HAP-1 (cell line): ENCODE data around the gene PPP2R5A.
"Not testable (repeated sequence)": the region's sequence is repeated elsewhere in the genome, so short reads cannot be mapped to it uniquely, and the experiment has no call there.

Source experiments
- DNase-seq, 2 experiments: peaks; one replicate each; pipeline ENCODE4 v3.0.0-alpha.2; 2016 to 2020; ENCODE audit warnings: low spot score in 2 of 2
- H3K27me3 ChIP-seq: fragments of 250-450 bp; sonication (Bioruptor Pico); 2 replicates; pipeline ENCODE4 v1.5.1; 2020; ENCODE audit warnings: low read depth, mild to moderate bottlenecking, moderate library complexity
- H3K36me3 ChIP-seq: fragments of 250-450 bp; sonication (Bioruptor Pico); replicated peaks from 2 replicates; pipeline ENCODE4 v1.5.1; 2020; ENCODE audit warnings: mild to moderate bottlenecking
- H3K4me1 ChIP-seq: fragments of 250-450 bp; sonication (Bioruptor Pico); 2 replicates; pipeline ENCODE4 v1.5.1; 2020; ENCODE audit warnings: mild to moderate bottlenecking
- H3K4me3 ChIP-seq: fragments of 250-450 bp; sonication (Bioruptor Pico); 2 replicates; pipeline ENCODE4 v1.5.1; 2020; ENCODE audit warnings: mild to moderate bottlenecking, moderate library complexity
- H3K9me3 ChIP-seq: fragments of 250-450 bp; sonication (Bioruptor Pico); 2 replicates; pipeline ENCODE4 v1.5.1; 2020; ENCODE audit warnings: mild to moderate bottlenecking, moderate library complexity
- in situ Hi-C: fragments of 300-500 bp; cut with MboI; formaldehyde crosslinking; loops from 3 replicates; pipeline ENCODE4 v1.14.3; 2020; ENCODE audit warnings: low sequenced_read_pairs, inconsistent platforms, mixed read lengths

Gene PPP2R5A

GRCh38 chr1:212364985-212365384, 79.8 kb downstream of the PPP2R5A start:
- Histone ChIP-seq H3K9me3 (no peaks in the 10 kb centered on the region), H3K4me1 (no peaks in the 10 kb centered on the region), H3K27me3 (no peaks in the 10 kb centered on the region), H3K36me3 (peaks cover 41% of the 10 kb centered on the region), H3K4me3 (no peak overlapping the region)
- in situ Hi-C loops = loop anchor here (25.0 kb wide), 1 partner anchor 678 kb away; the partner anchor contains the start of gene NEK2
- no peak for DNase-seq

DNA sequence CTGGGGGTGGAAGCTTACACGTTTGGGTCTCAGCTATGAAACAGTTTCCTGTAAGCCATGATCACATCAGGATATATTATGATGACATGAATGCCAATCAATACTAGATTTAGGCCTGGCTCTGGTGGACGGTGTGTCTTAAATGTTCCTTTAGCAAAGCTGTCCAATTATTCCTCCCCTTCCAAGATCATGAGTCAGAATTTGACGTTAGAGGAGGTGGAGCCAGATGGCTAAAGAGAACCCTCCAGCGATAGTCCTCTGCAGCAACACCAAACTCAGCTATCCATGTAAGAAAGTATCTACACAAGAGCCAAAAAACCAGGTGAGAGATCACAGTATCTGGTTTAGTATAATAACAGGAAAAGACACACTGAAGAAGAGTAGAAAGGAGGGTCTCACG, 81.7 kb downstream of the PPP2R5A start:
- H3K9me3 ChIP-seq = no peaks in the 10 kb centered on the region
- H3K4me3 ChIP-seq = no peak overlapping the region
- in situ Hi-C loops = loop anchor here (25.0 kb wide), 1 partner anchor 680 kb away; the partner anchor contains the start of gene NEK2
- H3K36me3 ChIP-seq = peaks cover 27% of the 10 kb centered on the region
- no peaks in the 10 kb centered on the region for H3K4me1 ChIP-seq
- H3K27me3 ChIP-seq = no peaks in the 10 kb centered on the region
- DNase-seq = no peak

GRCh38 chr1:212367474-212368072, 82.4 kb downstream of the PPP2R5A start:
- Histone ChIP-seq H3K4me3 (no peak overlapping the region), H3K27me3 (no peaks in the 10 kb centered on the region), H3K4me1 (no peaks in the 10 kb centered on the region), H3K36me3 (peaks cover 24% of the 10 kb centered on the region), H3K9me3 (no peaks in the 10 kb centered on the region)
- in situ Hi-C loops = loop anchor here (25.0 kb wide), 1 partner anchor 680 kb away; the partner anchor contains the start of gene NEK2
- no peak for DNase-seq

- Histone ChIP-seq H3K4me1 (no peaks in the 10 kb centered on the region), H3K27me3 (no peaks in the 10 kb centered on the region), H3K36me3 (peaks cover 24% of the 10 kb centered on the region), H3K4me3 (no peak overlapping the region), H3K9me3 (no peaks in the 10 kb centered on the region)
- DNase-seq = peak; percentile 58 to 71
- in situ Hi-C loops = loop anchor here (25.0 kb wide), 1 partner anchor 681 kb away; the partner anchor contains the start of gene NEK2
These were observed 82.9 kb downstream of the PPP2R5A start for GRCh38 chr1:212368073-212368484.

DNA sequence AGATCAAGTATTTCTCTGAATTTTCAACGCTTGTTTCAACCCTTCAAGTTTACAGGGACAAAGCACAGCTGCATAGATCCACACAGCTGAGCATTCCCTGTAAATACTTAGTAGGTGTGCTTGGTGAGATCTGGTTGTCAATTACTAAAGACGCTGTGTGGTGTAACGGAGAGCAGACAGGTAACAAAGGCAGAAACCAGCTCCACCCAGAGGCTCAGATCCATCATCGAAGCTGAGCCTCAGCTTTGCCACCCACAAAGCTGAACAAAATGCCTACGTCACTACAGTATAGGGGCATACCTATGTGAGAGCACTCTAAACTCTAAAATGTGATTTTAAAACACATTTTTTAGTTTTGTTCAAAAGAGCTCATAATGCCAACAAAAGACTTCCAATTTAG, 90.8 kb downstream of the PPP2R5A start:
- Histone ChIP-seq H3K27me3 (no peaks in the 10 kb centered on the region), H3K9me3 (peaks cover 2% of the 10 kb centered on the region; the same call in 1 of the 2 replicates), H3K4me3 (no peak overlapping the region), H3K4me1 (no peaks in the 10 kb centered on the region), H3K36me3 (peaks cover 38% of the 10 kb centered on the region)
- DNase-seq = no peak
- in situ Hi-C loops = no loop called here

GRCh38 chr1:212377644-212378043, 92.4 kb downstream of the PPP2R5A start:
- in situ Hi-C loops = no loop called here
- Histone ChIP-seq H3K9me3 (peaks cover 2% of the 10 kb centered on the region; the same call in 1 of the 2 replicates), H3K4me1 (no peaks in the 10 kb centered on the region), H3K27me3 (no peaks in the 10 kb centered on the region), H3K4me3 (no peak overlapping the region), H3K36me3 (peaks cover 38% of the 10 kb centered on the region)
- no peak for DNase-seq

GRCh38 chr1:212379366-212379765, 94.2 kb downstream of the PPP2R5A start:
- in situ Hi-C loops = no loop called here
- Histone ChIP-seq H3K36me3 (peaks cover 44% of the 10 kb centered on the region), H3K4me1 (no peaks in the 10 kb centered on the region), H3K4me3 (no peak overlapping the region), H3K9me3 (no peaks in the 10 kb centered on the region), H3K27me3 (no peaks in the 10 kb centered on the region)
- no peak for DNase-seq

- Histone ChIP-seq H3K4me3 (no peak overlapping the region), H3K36me3 (peaks cover 48% of the 10 kb centered on the region), H3K4me1 (no peaks in the 10 kb centered on the region), H3K27me3 (no peaks in the 10 kb centered on the region), H3K9me3 (no peaks in the 10 kb centered on the region)
- in situ Hi-C loops = no loop called here
- no peak for DNase-seq
These were observed 96.3 kb downstream of the PPP2R5A start for GRCh38 chr1:212381397-212382035.

DNA sequence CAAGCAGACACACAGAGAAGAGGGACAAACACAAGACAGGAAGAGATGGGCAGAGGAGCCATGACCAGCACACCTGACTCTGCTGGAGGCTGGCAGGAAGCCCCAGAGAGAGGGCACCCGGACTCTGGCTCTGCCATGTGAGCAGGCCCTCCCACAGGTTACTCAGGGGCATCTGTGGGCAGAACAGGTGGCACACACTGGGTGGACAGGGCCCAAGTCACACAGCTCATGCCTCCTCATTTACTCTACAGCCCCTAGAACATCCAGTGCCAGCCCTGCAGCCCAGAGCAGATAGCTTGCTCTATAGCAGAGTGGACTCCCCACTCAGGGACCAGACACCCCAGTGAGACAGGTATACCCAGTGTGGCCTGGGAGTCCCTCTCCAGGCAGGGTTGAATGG, 100.8 kb downstream of the PPP2R5A start:
- in situ Hi-C loops = no loop called here
- no peaks in the 10 kb centered on the region for H3K27me3 ChIP-seq
- no peak for DNase-seq
- peaks cover 2% of the 10 kb centered on the region; the same call in 1 of the 2 replicates for H3K9me3 ChIP-seq
- no peaks in the 10 kb centered on the region for H3K4me1 ChIP-seq
- H3K4me3 ChIP-seq = no peak overlapping the region
- peaks cover 38% of the 10 kb centered on the region for H3K36me3 ChIP-seq

GRCh38 chr1:212388985-212389716, 103.9 kb downstream of the PPP2R5A start:
- Histone ChIP-seq H3K9me3 (peaks cover 2% of the 10 kb centered on the region; the same call in 1 of the 2 replicates), H3K36me3 (peaks cover 27% of the 10 kb centered on the region), H3K27me3 (no peaks in the 10 kb centered on the region), H3K4me1 (no peaks in the 10 kb centered on the region), H3K4me3 (no peak overlapping the region)
- no peak for DNase-seq
- in situ Hi-C loops = no loop called here

- H3K4me1 ChIP-seq, DNase-seq, H3K9me3 ChIP-seq, H3K4me3 ChIP-seq, H3K27me3 ChIP-seq, in situ Hi-C loops, H3K36me3 ChIP-seq: not testable (repeated sequence)
These were observed 110.6 kb downstream of the PPP2R5A start for GRCh38 chr1:212395678-212396437.

DNA sequence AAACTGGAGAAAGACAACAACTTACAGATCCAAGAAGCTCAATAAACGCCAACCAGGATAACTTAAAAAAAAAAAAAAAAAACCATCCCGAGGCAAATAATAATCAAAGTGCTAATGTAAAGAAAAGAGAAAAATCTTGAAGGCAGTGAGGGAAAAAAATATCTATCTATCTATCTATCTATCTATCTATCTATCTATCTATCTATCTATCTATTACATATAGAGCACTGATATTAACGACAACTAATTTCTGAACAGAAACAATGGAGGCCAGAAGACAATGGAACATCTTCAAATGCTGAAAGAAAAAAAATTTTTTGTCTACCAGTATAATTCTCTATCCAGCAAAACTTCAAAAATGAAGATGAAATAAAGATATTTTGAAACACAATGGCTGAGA, 111.4 kb downstream of the PPP2R5A start:
- in situ Hi-C loops = no loop called here
- DNase-seq = no peak
- no peaks in the 10 kb centered on the region for H3K27me3 ChIP-seq
- H3K4me3 ChIP-seq = no peak overlapping the region
- no peaks in the 10 kb centered on the region for H3K4me1 ChIP-seq
- H3K9me3 ChIP-seq = peaks cover 4% of the 10 kb centered on the region; the same call in 1 of the 2 replicates
- H3K36me3 ChIP-seq = peaks cover 3% of the 10 kb centered on the region; the same call in 1 of the 2 replicates

- peaks cover 3% of the 10 kb centered on the region for H3K36me3 ChIP-seq
- no peak for DNase-seq
- no peaks in the 10 kb centered on the region for H3K27me3 ChIP-seq
- in situ Hi-C loops = no loop called here
- H3K4me1 ChIP-seq = no peaks in the 10 kb centered on the region
- H3K9me3 ChIP-seq = peaks cover 4% of the 10 kb centered on the region; the same call in 1 of the 2 replicates
- H3K4me3 ChIP-seq = no peak overlapping the region
These were observed 112.0 kb downstream of the PPP2R5A start for GRCh38 chr1:212397171-212397570.
